Upper lobe of left lung (tissue), 6 donors: ENCODE results near the gene GATM. TPM values are rescaled to one million over a fixed set of nuclear protein-coding genes. Genes with fewer than 3 reads are reported as not detected.
"Not testable (repeated sequence)": the region's sequence is repeated elsewhere in the genome, so short reads cannot be mapped to it uniquely, and the experiment has no call there.

Source experiments
- ATAC-seq, 2 donors: fragments of 200-7000 bp; cut with Tn5 transposase; one replicate each; pipeline ENCODE4 v1.9.1; 2022; ENCODE audit warnings: mild to moderate bottlenecking in 2 of 2, moderate library complexity in 2 of 2; ENCODE audit not compliant: low FRiP score in 2 of 2
- DNase-seq, 2 donors: peaks; one replicate each; pipeline ENCODE4 v3.0.0-alpha.2; 2019 to 2020
- H3K27ac ChIP-seq, 4 donors: fragments of 200-600 bp; sonication (generic); one replicate each; pipeline ENCODE4 v1.5.1; 2016 to 2019
- H3K27me3 ChIP-seq, 4 donors: fragments of 200-600 bp; sonication (generic); one replicate each; pipeline ENCODE4 v1.5.1; 2017 to 2019
- H3K36me3 ChIP-seq, 4 donors: fragments of 200-600 bp; sonication (generic); one replicate each; pipeline ENCODE4 v1.5.1; 2016 to 2019
- H3K4me1 ChIP-seq, 4 donors: fragments of 200-600 bp; sonication (generic); one replicate each; pipeline ENCODE4 v1.5.1; 2018 to 2019
- H3K4me3 ChIP-seq, 4 donors: fragments of 200-600 bp; sonication (generic); one replicate each; pipeline ENCODE4 v1.5.1; 2017 to 2019; ENCODE audit warnings: mild to moderate bottlenecking in 2 of 4, moderate library complexity in 1 of 4
- H3K9me3 ChIP-seq, 4 donors: fragments of 200-600 bp; sonication (generic); one replicate each; pipeline ENCODE4 v1.5.1; 2018 to 2019
- EP300 ChIP-seq, 4 donors: sonication (generic); formaldehyde crosslinking; IDR thresholded peaks; one replicate each; pipeline ENCODE4 v1.5.1; 2017; ENCODE audit warnings: antibody characterized with exemption in 4 of 4, control low read depth in 2 of 4
- POLR2A ChIP-seq, 4 donors: fragments of 450-650 bp; IDR thresholded peaks; one replicate each; pipeline ENCODE4 v1.5.1; 2016 to 2017; ENCODE audit warnings: antibody characterized with exemption in 4 of 4, mild to moderate bottlenecking in 2 of 4
- POLR2AphosphoS5 ChIP-seq, 2 donors: sonication (generic); formaldehyde crosslinking; IDR thresholded peaks; one replicate each; pipeline ENCODE4 v1.5.1; 2017; ENCODE audit warnings: antibody characterized with exemption in 2 of 2
- WGBS, 2 donors: methylation state at CpG; one replicate each; pipeline ENCODE4 v1.1.5; 2017 to 2018; 5-methylcytosine and 5-hydroxymethylcytosine counted together
- small RNA-seq, 4 donors: library from RNA; depleted of rRNA; stranded (forward); fragments of <200 nt; gene quantifications; one replicate each; pipeline ENCODE3, GENCODE V24; 2016
- total RNA-seq, 6 donors: library from RNA; depleted of rRNA in 4 of 6; stranded (reverse); fragments of >200 nt in 4 of 6; gene quantifications; one replicate each; pipeline versions ENCODE4 v1.1.0 to v1.2.1, GENCODE V29; 2016 to 2021
- TF ChIP-seq, protein P1 (sequence below), 6 experiments: fragments of 450-650 bp in 4 of 6; fragments of 200-600 bp in 2 of 6; sonication (generic) in 2 of 6; IDR thresholded peaks; one replicate each; pipeline ENCODE4 v1.5.1; 2016 to 2019; ENCODE audit warnings: antibody characterized with exemption in 6 of 6
- donor health status: DM: no; HTN: no; CAD: no; lungs with moderate emphysema.
- donor health status: DM: no; HTN: yes; CAD: no; lungs with severe emphysema.

The GATM gene
- total RNA-seq, 6 donors from 2014 or later = 3.2 to 13.6 (median 6.6) TPM

DNA sequence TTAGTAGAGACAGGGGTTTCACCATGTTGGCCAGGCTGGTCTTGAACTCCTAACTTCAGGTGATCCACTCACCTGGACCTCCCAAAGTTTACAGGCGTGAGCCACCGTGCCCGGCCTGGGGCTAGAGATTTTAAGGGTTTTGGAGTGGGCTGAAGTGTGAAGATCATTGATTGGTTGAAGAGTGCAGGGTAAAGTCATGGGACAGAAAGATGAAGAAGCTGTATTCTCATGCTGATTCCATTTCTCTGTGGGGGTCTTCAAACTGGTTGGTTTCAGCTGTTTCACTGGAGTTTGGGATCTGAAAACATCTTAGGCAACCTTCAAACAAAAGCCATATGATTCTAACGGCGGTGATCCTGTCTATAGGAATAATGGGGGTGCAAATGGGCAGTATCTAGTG, 52.1 kb downstream of the GATM start:
- H3K36me3 ChIP-seq = no peaks in the 10 kb centered on the region
- H3K4me1 ChIP-seq = no peaks in the 10 kb centered on the region
- no peak overlapping the region for H3K27ac ChIP-seq
- no peak for DNase-seq
- H3K27me3 ChIP-seq = no peaks in the 10 kb centered on the region
- TF ChIP-seq POLR2AphosphoS5 (IDR thresholded peaks at IDR 0.05) (no peak), POLR2A (IDR thresholded peaks at IDR 0.05) (no peak), EP300 (IDR thresholded peaks at IDR 0.05) (no peak)
- ATAC-seq = no peak
- 80 to 84% methylated on average over 5 of the region's 5 CpGs for WGBS, 2 donors
- H3K4me3 ChIP-seq = no peak overlapping the region
- H3K9me3 ChIP-seq = no peaks in the 10 kb centered on the region

DNA sequence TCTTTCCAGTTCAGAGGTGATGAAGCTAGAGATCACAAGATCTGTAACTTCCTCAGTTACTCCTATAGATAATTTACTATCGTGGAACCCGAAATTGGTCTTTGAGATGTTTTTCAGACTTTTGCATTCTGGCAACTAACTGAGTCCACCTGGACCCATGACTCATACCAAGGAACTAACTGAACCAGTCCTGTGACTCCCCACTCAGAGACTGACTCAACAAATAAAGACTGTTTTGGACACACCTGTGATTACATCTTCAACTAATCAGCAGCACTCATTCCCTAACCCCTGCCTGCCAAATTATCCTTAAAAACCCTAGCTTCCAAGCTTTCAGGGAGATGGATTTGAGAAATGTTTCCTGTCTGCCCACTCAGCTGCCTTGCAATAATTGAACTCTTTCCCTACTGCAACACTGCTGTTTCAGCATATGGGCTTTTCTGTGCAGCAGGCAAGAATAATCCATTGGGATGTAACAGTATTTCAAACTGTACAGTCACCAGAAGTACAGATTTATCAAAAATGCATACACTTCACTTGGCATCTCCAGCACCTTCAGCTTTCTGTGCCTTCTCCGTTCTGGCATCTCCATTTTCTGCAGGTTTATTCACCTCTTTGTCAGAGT, 57.7 kb downstream of the GATM start:
- ATAC-seq (no peak), DNase-seq (no peak)
- TF ChIP-seq, protein P1, sequence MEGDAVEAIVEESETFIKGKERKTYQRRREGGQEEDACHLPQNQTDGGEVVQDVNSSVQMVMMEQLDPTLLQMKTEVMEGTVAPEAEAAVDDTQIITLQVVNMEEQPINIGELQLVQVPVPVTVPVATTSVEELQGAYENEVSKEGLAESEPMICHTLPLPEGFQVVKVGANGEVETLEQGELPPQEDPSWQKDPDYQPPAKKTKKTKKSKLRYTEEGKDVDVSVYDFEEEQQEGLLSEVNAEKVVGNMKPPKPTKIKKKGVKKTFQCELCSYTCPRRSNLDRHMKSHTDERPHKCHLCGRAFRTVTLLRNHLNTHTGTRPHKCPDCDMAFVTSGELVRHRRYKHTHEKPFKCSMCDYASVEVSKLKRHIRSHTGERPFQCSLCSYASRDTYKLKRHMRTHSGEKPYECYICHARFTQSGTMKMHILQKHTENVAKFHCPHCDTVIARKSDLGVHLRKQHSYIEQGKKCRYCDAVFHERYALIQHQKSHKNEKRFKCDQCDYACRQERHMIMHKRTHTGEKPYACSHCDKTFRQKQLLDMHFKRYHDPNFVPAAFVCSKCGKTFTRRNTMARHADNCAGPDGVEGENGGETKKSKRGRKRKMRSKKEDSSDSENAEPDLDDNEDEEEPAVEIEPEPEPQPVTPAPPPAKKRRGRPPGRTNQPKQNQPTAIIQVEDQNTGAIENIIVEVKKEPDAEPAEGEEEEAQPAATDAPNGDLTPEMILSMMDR (IDR thresholded peaks at IDR 0.05) = no peak
- no peak for TF ChIP-seq POLR2A (IDR thresholded peaks at IDR 0.05)
- TF ChIP-seq POLR2AphosphoS5 (IDR thresholded peaks at IDR 0.05) = no peak
- TF ChIP-seq EP300 (IDR thresholded peaks at IDR 0.05) = no peak
- H3K27ac ChIP-seq = no peak overlapping the region
- no peaks in the 10 kb centered on the region for H3K27me3 ChIP-seq
- no peaks in the 10 kb centered on the region for H3K36me3 ChIP-seq
- H3K4me3 ChIP-seq = no peak overlapping the region
- no peaks in the 10 kb centered on the region for H3K9me3 ChIP-seq
- H3K4me1 ChIP-seq = no peaks in the 10 kb centered on the region
- WGBS, 2 donors = 81 to 83% methylated on average over 3 of the region's 3 CpGs

DNA sequence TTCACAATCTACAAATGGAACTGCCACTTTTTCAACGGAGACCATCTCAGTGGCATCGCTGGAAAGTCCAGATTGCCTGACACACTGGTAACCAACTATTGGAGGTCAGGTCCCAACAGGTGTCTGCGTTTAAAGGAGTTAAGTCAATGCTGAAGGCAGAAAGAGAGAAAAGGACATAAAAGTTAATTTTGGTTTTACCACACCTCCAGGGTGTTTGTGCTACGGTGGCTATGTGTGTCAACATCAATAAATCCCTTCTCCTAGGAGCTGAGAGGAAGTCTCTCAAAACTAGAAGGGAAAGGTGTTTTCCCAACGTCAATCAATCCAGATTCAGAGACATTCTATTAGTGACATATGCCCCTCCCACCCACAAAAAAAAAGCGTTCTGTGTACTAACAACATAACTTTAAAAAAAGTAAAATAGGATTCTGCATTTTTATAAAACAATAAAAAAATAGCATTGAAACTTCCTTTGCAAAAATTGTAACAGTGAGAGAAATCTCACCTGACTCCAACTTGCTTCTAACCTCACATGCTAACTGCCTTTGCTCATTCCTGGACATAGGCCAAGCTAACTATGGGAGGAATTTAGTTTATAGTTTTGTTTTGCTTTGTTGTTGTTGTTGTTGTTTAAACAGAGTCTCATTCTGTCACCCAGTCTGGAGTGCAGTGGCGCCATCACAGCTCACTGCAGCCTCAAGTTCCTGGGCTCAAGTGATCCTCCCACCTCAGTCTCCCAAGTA, 58.7 kb downstream of the GATM start:
- H3K9me3 ChIP-seq = no peaks in the 10 kb centered on the region
- H3K36me3 ChIP-seq = no peaks in the 10 kb centered on the region
- TF ChIP-seq POLR2A (IDR thresholded peaks at IDR 0.05) (no peak), EP300 (IDR thresholded peaks at IDR 0.05) (no peak), POLR2AphosphoS5 (IDR thresholded peaks at IDR 0.05) (no peak)
- TF ChIP-seq, protein P1 (IDR thresholded peaks at IDR 0.05) = no peak
- ATAC-seq (no peak), DNase-seq (no peak)
- no peak overlapping the region for H3K4me3 ChIP-seq
- no peaks in the 10 kb centered on the region for H3K4me1 ChIP-seq
- H3K27ac ChIP-seq = no peak overlapping the region
- WGBS, 2 donors = 73 to 79% methylated on average over 7 of the region's 7 CpGs
- H3K27me3 ChIP-seq = no peaks in the 10 kb centered on the region

- 72 to 81% methylated on average over 11 to 13 of the region's 13 CpGs for WGBS, 2 donors
- no peak for TF ChIP-seq EP300 (IDR thresholded peaks at IDR 0.05)
- TF ChIP-seq, protein P1 (IDR thresholded peaks at IDR 0.05) = no peak
- no peak for TF ChIP-seq POLR2A (IDR thresholded peaks at IDR 0.05)
- no peak for TF ChIP-seq POLR2AphosphoS5 (IDR thresholded peaks at IDR 0.05)
Measured at GRCh38 chr15:45314960-45315359, 63.4 kb downstream of the GATM start.

GRCh38 chr15:45314117-45314516, 64.2 kb downstream of the GATM start:
- not testable (repeated sequence) for H3K9me3 ChIP-seq, H3K27ac ChIP-seq, H3K27me3 ChIP-seq, H3K4me3 ChIP-seq, H3K36me3 ChIP-seq, H3K4me1 ChIP-seq, ATAC-seq
- 79 to 93% methylated on average over 5 to 8 of the region's 31 CpGs for WGBS, 2 donors
- DNase-seq = peak in 1 of 2 donors; percentile 81

More at GRCh38 chr15:45314960-45315359, 63.4 kb downstream of the GATM start:
- Histone ChIP-seq H3K4me3 (no peak overlapping the region), H3K4me1 (no peaks in the 10 kb centered on the region), H3K27me3 (no peaks in the 10 kb centered on the region), H3K9me3 (no peaks in the 10 kb centered on the region), H3K36me3 (no peaks in the 10 kb centered on the region), H3K27ac (no peak overlapping the region)
- no peak for DNase-seq
- ATAC-seq = no peak

Small RNA genes within 50 kb of the gene (small RNA-seq; reads per million reads assigned to genes)
- gene RNU6-953P = 0 reads per million in 4 donors

Other genes starting within 250 kb of the GATM start
- 100 to 1,000 TPM in 5 of 6 donors, 10 to 100 TPM in 1; 84.2 to 530 (median 181) TPM for gene DUOXA1, start 248.7 kb downstream of the GATM start, total RNA-seq
- 1,000 to 10,000 TPM in 1 of 6 donors, 100 to 1,000 TPM in 5; 215 to 1,314 (median 495) TPM for gene DUOX1, start 248.6 kb downstream of the GATM start, total RNA-seq
- gene SHF, start 190.6 kb downstream of the GATM start, total RNA-seq = 1 to 10 TPM; 1.4 to 8.0 (median 5.1) TPM
- gene SLC28A2, start 126.3 kb downstream of the GATM start, total RNA-seq = under 1 TPM in 1 of 6 donors, not detected in 5; 0.20 TPM
- gene SLC30A4, start 144.2 kb upstream of the GATM start, total RNA-seq = 1 to 10 TPM; 1.4 to 7.3 (median 5.6) TPM
- gene BLOC1S6, start 208.8 kb upstream of the GATM start, total RNA-seq = 10 to 100 TPM; 20.9 to 51.6 (median 36.9) TPM